Colonic mucosa (tissue), 4 donors: ENCODE results near the gene PCDHGA1. TPM values are rescaled to one million over a fixed set of nuclear protein-coding genes. Genes with fewer than 3 reads are reported as not detected.

Experiments used
- DNase-seq: peaks from one replicate; pipeline ENCODE4 v3.0.0-alpha.2; 2020
- H3K27ac ChIP-seq: fragments of 200-600 bp; one replicate; pipeline ENCODE4 v1.8.0; 2021
- H3K27me3 ChIP-seq: fragments of 200-600 bp; one replicate; pipeline ENCODE4 v1.8.0; 2021
- H3K36me3 ChIP-seq: fragments of 200-600 bp; one replicate; pipeline ENCODE4 v1.8.0; 2021
- H3K4me1 ChIP-seq: fragments of 200-600 bp; one replicate; pipeline ENCODE4 v1.8.0; 2021; ENCODE audit warnings: mild to moderate bottlenecking
- H3K4me3 ChIP-seq: fragments of 200-600 bp; one replicate; pipeline ENCODE4 v1.8.0; 2021
- H3K9ac ChIP-seq, 2 donors: one replicate each; pipeline ENCODE4 v1.7.0; 2013; ENCODE audit warnings: control low read depth in 2 of 2, low read depth in 2 of 2, low read length in 2 of 2
- H3K9me3 ChIP-seq: fragments of 200-600 bp; one replicate; pipeline ENCODE4 v1.8.0; 2021
- intact Hi-C: fragments of 100-400 bp; cut with DNase I; formaldehyde crosslinking; loops from one replicate; pipeline ENCODE4 v1.14.1; 2022
- total RNA-seq, 2 donors: library from RNA; stranded (reverse); fragmentation: NEBNext Ultra II Directional in 1 of 2; extraction: Animal tissue kit (Norgen Biotek cat#: 25700) in 1 of 2; gene quantifications; one replicate each; pipeline ENCODE4 v1.2.1, GENCODE V29; 2021
- TF ChIP-seq, protein P1 (sequence below): fragments of 200-600 bp; IDR thresholded peaks from one replicate; pipeline ENCODE4 v1.8.0; 2022; ENCODE audit warnings: antibody characterized with exemption, mild to moderate bottlenecking
- donor health status: healthy.
- donor health status: DM: no; HTN: no; CAD: no.
- donor health status: DM: no; HTN: no; CAD: no.

The PCDHGA1 gene
- total RNA-seq, 2 donors from 2014 or later = 0.10 to 0.37 TPM

DNA sequence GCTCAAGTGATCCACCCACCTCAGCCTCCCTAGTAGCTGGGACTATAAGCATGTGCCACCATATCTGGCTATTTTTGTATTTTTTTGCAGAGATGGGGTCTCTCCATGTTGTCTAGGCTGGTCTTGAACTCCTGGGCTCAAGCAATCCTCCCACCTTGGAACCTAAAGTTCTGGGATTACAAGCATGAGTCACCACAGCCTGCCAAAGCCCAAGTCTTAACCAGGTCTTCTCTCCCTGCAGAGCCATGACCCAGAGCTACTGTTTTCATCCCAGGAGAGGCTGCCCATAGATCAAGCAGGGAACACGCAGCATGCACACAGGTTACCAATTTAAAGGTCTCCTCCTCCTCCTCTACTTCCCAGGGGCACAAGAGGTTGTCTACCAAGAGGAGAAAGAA lies 188.3 kb downstream of the PCDHGA1 start:
- no peak for DNase-seq
- no peaks in the 10 kb centered on the region for H3K36me3 ChIP-seq
- H3K9ac ChIP-seq = no peak overlapping the region
- no peaks in the 10 kb centered on the region for H3K9me3 ChIP-seq
- no peak overlapping the region for H3K27ac ChIP-seq
- TF ChIP-seq, protein P1, sequence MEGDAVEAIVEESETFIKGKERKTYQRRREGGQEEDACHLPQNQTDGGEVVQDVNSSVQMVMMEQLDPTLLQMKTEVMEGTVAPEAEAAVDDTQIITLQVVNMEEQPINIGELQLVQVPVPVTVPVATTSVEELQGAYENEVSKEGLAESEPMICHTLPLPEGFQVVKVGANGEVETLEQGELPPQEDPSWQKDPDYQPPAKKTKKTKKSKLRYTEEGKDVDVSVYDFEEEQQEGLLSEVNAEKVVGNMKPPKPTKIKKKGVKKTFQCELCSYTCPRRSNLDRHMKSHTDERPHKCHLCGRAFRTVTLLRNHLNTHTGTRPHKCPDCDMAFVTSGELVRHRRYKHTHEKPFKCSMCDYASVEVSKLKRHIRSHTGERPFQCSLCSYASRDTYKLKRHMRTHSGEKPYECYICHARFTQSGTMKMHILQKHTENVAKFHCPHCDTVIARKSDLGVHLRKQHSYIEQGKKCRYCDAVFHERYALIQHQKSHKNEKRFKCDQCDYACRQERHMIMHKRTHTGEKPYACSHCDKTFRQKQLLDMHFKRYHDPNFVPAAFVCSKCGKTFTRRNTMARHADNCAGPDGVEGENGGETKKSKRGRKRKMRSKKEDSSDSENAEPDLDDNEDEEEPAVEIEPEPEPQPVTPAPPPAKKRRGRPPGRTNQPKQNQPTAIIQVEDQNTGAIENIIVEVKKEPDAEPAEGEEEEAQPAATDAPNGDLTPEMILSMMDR = no peak
- no peak overlapping the region for H3K4me3 ChIP-seq
- intact Hi-C loops = loop anchor here (5.0 kb wide), 1 partner anchor 41 kb away; the partner anchor contains the start of gene PCDHGC3
- no peaks in the 10 kb centered on the region for H3K27me3 ChIP-seq
- H3K4me1 ChIP-seq = peaks cover 15% of the 10 kb centered on the region

DNA sequence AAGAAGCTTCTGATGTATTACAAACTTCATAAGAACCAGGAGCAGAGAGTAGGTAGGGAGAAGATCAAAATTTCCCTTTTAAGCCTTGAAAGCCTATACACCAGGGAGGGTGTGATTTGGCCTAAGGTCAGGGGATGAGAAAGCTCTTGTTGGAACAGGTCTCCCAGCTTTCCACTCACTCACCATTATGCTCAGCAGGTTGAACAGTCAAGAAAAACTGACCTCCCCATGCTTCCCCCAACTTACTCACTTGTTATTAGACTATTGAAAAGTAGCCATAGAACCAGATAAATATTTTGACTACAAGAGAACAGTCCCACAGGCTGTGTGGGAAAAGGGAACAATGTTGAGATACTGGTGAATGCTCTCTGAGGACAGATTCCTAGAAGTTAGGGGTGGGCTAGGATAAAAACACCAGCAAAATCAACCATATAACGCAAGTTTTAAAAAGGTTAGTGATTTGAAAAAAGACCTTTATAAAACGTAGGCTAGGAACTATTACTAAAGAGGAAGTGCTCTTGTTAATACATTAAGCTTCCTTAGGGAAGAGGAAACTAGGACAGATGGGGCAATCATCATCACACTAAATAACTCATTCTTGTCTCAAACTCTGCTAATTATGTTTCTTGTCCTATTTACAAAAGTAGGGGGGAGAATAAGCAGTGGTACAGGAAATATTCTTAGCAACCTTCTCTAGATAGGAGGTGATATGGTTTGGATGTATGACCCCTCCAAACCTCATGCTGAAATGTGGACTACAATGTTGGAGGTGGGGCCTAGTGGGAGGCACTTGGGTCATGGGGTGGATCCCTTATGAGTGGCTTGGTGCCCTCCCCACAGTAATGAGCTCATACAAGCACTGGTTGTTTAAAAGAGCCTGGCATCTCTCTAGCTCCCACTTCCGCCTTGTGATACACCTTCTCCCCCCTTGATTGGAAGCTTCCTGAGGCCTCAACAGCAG lies 189.6 kb downstream of the PCDHGA1 start:
- TF ChIP-seq, protein P1 = no peak
- no peaks in the 10 kb centered on the region for H3K27me3 ChIP-seq
- no peak overlapping the region for H3K9ac ChIP-seq
- peaks cover 8% of the 10 kb centered on the region for H3K4me1 ChIP-seq
- H3K27ac ChIP-seq = peak overlapping the region; percentile 83
- intact Hi-C loops = loop anchor here (5.0 to 10.0 kb wide), 2 partner anchors 43 to 105 kb away; partner anchors contain the start of genes PCDHGA10, PCDHGB7 and PCDHGC3
- H3K9me3 ChIP-seq = no peaks in the 10 kb centered on the region
- DNase-seq = no peak
- H3K4me3 ChIP-seq = no peak overlapping the region
- H3K36me3 ChIP-seq = peaks cover 6% of the 10 kb centered on the region

DNA sequence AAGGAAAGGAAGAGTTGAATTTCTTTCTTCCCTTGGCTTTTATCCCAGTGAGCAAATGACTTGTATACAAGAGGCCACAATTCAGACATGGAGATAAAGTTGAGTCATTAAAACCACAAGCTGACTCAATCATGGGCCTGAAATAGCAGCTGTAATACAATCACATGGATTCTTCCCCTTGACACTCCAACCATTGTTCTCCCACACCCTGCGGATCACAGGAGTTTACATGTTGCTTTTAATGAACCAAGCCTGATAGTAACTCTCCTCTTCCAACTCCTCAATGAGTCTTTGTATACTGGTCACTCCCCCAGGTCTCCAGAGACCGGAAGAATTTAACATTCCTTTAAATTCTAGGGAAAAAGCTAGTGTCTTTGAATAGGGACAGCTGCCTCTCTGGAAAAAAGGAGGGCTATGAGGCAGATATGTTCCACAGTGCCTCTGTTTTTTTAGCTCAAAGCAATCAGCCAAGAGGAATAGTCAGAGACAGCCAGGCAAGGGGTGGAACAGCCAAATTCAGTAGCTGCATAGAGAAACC lies 191.0 kb downstream of the PCDHGA1 start:
- Histone ChIP-seq H3K27me3 (no peaks in the 10 kb centered on the region), H3K4me1 (peaks cover 11% of the 10 kb centered on the region), H3K36me3 (peaks cover 6% of the 10 kb centered on the region), H3K9me3 (no peaks in the 10 kb centered on the region), H3K4me3 (no peak overlapping the region), H3K9ac (peak overlapping the region in 1 of 2 donors; percentile 30), H3K27ac (peak overlapping the region; percentile 83)
- intact Hi-C loops = loop anchor here (10.0 kb wide), 1 partner anchor 107 kb away; the partner anchor contains the start of genes PCDHGA10 and PCDHGB7
- DNase-seq = peak; percentile 53
- TF ChIP-seq, protein P1 = no peak

DNA sequence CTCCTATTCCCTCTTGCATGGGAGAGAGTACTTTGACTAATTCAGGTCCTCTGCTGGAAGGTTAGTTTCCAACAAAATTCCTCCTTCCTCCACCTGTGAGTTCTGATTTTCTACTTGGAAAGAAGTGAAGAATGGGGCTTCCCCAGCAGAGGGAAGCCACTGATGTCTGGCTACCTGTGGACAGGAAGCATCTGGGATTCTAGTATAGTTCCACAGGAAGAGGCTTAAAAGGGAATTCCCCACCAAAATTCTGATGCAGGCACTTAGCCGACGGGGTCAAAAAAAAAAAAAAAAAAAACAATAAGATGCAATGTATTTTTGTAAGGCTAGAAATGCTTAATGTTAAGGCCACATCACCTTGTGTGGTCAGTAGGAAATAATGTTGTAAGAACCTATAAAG lies 192.0 kb downstream of the PCDHGA1 start:
- DNase-seq = no peak
- H3K36me3 ChIP-seq = peaks cover 6% of the 10 kb centered on the region
- H3K27me3 ChIP-seq = no peaks in the 10 kb centered on the region
- H3K27ac ChIP-seq = no peak overlapping the region
- peaks cover 11% of the 10 kb centered on the region for H3K4me1 ChIP-seq
- peak overlapping the region in 1 of 2 donors; percentile 30 for H3K9ac ChIP-seq
- intact Hi-C loops = loop anchor here (10.0 kb wide), 1 partner anchor 108 kb away; the partner anchor contains the start of genes PCDHGA10 and PCDHGB7
- H3K9me3 ChIP-seq = no peaks in the 10 kb centered on the region
- no peak overlapping the region for H3K4me3 ChIP-seq
- TF ChIP-seq, protein P1 = no peak

DNA sequence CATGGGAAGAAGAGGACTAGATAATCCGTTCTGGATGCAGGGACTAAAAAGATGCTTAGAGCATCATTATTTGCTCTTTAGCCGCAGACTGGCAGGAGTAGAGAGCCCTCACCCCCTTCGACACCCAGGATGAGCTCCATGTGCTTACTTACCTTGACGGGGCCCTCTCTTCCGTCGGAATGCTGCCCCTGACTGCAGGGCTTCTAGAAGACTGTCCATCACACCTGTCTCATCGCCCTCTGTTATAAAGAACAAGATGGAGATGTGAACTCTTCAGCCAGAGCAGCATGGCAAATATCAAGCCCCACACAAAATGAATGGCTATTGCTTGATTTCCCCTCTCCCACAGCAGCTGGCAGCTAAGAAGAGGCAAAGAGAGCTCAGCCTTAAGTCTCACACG lies 193.7 kb downstream of the PCDHGA1 start:
- TF ChIP-seq, protein P1 = no peak
- Histone ChIP-seq H3K9ac (no peak overlapping the region), H3K36me3 (peaks cover 18% of the 10 kb centered on the region), H3K9me3 (no peaks in the 10 kb centered on the region), H3K27ac (peak overlapping the region; percentile 43), H3K4me3 (no peak overlapping the region), H3K4me1 (peaks cover 11% of the 10 kb centered on the region), H3K27me3 (no peaks in the 10 kb centered on the region)
- no peak for DNase-seq
- intact Hi-C loops = loop anchor here (10.0 kb wide), 1 partner anchor 109 kb away; the partner anchor contains the start of genes PCDHGA10 and PCDHGB7
